HTERT RPE-1 (cell line): ENCODE measurements around the gene GARNL3.

Source experiments
- in situ Hi-C: fragments of 300-500 bp; cut with MboI; formaldehyde crosslinking; loops from 4 replicates; pipeline ENCODE4 v1.14.3; 2020; ENCODE audit warnings: low sequenced_read_pairs

GARNL3 gene

GRCh38 chr9:127370672-127371648 is 106.4 kb downstream of the GARNL3 start:
- in situ Hi-C loops = no loop called here

GRCh38 chr9:127380479-127380878 is 115.9 kb downstream of the GARNL3 start:
- in situ Hi-C loops = no loop called here

- in situ Hi-C loops = no loop called here
These were observed 118.0 kb downstream of the GARNL3 start for GRCh38 chr9:127382541-127382940.

DNA sequence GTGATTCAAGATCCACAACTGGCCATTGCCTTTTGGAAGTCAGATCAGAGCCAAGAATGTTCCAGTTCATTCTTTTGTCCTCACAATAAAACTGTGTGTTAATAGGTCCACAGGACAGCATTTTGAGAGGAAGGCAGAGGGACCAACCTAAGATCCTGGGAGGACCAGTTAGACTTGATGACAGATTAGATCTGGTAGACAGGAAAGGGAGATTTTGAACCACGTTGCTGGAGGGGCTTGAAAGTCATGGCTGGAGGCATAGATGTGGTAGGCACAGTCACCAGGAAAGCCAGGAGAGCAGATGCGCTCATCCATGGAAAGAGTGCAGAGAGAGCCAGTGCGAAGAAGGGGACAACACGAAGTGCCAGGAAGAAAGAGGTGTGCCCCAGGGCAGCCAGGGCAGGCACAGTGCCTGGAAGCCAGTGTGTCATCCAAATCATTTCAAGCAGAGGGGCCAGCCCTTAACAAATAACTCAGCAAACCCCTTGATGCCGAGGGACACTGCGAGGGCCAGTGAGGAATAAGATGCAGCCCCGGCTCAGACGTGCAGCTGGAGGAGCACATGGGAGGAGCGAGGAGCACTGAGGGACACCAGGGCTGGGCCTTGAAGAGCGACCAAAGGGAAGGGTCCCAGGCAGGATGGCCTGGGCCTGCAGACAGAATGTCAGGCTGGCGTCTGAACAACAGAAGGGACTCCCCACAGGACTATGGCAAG is 119.6 kb downstream of the GARNL3 start:
- in situ Hi-C loops = no loop called here

DNA sequence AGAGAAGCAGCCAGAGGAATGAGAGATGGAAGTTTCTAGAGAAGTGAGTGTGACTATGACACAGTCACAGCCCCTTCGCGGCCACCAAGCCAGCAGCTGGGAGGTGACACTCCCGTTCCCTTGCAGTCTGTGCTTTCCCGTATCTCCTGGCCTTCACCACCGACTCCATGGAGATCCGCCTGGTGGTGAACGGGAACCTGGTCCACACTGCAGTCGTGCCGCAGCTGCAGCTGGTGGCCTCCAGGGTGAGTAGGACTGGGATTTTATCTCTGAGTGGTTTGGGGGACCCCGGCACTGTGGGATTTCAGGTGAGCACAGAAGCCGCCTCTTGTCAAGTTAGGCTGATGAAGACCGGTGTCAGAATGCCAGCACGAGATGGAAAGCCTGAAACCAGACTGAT is 120.3 kb downstream of the GARNL3 start:
- in situ Hi-C loops = no loop called here

DNA sequence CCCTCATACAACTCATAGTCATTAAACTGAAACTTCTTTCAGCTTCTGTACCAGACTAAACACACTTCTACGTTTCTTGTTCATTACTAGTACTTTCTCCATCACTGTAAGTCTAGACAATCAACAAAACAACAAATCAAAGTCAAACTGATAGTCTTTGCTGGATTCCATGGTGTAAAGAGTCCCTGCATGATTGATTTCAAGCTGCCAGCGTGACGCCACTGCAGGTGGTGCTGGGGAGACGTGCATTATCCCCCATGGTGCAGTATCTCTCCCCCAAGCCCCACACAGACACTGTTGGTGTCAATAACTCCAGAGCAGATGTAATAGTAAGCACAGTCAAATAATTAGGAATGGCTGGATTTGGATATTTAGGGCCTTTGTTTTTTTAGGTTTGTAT is 121.7 kb downstream of the GARNL3 start:
- in situ Hi-C loops = no loop called here

GRCh38 chr9:127386981-127387380 is 122.4 kb downstream of the GARNL3 start:
- in situ Hi-C loops = no loop called here

- in situ Hi-C loops = no loop called here
These were observed 123.7 kb downstream of the GARNL3 start for GRCh38 chr9:127388037-127388855.

DNA sequence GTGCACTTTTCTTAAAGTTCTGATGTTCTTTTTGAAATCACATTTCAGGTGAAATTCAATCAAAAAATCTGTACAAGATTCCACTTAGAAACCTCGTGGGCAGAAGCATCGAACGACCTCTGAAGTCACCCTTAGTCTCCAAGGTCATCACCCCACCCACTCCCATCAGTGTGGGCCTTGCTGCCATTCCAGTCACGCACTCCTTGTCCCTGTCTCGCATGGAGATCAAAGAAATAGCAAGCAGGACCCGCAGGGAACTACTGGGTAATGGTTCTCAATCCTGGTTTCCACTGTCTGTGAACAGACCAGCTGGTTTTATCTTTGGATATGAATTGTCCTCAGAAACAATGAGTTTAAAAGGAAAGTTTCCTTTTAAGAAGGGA is 124.3 kb downstream of the GARNL3 start:
- in situ Hi-C loops = no loop called here

DNA sequence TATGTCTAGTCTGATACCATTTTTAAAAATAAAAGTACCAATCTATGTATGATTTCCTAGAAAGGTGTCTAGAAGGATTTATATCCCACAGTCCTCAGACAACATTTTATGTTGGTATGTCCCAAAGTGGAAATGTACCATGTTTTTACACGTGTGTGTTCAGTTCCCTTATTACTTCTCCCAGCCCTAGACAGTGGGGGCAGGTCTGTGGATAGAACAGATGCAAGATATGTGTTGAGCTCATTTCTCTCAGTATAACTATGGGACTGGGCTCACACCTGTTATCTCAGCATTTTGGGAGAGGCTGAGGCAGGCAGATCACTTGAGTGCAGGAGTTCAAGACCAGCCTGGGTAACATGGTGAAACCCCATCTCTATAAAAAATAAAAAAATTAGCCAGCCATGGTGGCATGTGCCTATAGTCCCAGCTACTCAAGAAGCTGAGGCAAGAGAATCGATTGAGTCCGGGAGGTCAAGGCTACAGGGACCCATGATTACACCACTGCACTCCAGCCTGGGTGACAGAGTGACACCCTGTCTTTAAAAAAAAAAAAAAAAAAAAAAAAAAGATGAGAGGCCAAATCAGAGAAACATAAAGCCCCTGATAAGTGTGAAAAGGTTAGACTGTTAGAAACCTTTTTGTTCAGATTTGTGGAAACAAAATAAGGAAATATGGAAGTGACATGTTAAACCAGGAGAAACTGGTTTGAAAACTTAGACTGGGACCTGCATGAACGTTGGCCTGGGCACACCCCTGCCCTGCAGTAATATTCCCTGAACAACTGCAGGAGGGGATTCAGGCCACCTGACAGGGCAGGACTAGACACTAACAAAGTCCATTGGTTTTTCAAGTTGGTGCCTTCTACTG is 125.0 kb downstream of the GARNL3 start:
- in situ Hi-C loops = no loop called here

DNA sequence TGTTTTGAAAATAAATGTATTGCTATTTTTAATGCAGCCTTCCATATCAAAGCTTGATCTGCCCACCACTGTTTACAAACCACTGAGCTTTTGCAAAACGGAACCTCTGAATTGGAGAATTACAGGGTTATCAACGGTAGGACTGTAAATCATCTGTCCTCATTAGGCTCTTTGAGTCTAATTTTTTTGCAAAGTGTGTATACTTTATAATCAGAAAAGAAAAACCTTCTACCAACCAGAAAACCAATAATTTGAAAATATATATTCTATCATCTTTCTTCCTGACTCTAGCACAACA is 125.6 kb downstream of the GARNL3 start:
- in situ Hi-C loops = no loop called here

DNA sequence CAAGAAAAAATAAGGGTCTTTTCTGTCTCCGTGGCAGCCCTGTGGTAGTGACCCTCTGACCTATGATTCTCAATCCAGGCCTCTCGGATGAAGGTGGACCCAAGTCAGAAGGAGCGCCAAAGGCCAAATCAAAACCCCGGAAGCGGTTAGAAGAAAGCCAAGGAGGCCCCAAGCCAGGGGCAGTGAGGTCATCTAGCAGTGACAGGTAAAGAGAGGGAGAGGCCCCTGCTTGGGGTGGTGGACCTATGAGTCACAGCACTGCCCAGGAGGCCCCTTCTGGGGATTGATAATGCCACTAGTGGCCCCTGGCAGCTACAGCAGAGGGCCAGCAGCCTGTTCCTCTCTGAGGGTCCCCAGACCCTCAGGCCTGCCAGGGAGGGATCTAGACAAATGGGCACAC is 126.0 kb downstream of the GARNL3 start:
- in situ Hi-C loops = no loop called here

GRCh38 chr9:127392166-127392565 is 127.6 kb downstream of the GARNL3 start:
- in situ Hi-C loops = no loop called here

DNA sequence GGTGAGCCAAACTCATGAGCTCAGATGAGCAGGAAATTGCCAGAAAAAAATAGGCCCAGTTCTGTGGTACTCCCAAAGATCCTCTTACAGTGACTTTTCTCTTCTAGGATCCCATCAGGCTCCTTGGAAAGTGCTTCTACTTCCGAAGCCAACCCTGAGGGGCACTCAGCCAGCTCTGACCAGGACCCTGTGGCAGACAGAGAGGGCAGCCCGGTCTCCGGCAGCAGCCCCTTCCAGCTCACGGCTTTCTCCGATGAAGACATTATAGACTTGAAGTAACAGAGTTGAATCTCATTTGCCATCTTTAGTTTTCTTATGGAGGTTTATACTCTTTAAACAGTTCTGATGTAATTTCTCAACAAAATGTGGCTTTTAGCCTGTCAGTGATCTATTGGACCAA is 128.4 kb downstream of the GARNL3 start:
- in situ Hi-C loops = no loop called here

- in situ Hi-C loops = no loop called here
These were observed 129.1 kb downstream of the GARNL3 start for GRCh38 chr9:127393645-127394044.

- in situ Hi-C loops = no loop called here
These were observed 131.1 kb downstream of the GARNL3 start for GRCh38 chr9:127395497-127396252.

DNA sequence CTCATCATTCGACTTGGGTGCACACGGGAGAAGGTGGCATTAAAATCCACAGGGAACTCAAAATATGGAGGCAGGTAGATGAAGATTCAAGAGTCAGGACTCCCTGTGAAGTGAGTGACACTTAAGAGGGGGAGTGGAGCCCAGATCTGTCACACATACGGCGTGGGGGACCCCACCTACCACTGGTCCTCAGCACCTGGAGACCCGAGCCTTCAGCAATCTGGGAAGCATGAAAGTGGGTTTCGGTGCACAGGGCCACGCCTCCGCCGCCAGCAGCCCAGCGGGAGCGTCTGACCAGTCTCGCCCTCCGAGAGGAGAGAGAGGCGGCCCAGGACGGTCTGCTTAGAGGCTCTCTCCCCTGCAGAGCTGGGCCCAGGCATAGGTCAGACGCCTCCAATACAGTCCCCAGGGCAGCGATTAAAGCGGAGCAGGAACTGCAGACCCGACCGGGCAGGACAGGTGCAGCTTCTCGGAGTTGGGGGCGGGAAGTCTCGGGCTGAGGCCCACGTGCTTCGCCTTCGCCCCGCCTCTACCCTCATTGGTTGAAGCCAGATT is 131.8 kb downstream of the GARNL3 start:
- in situ Hi-C loops = no loop called here

GRCh38 chr9:127396808-127397645 is 132.5 kb downstream of the GARNL3 start, which contains the start of gene SLC2A8:
SLC2A8 (plus strand) TSS chr9:127397169; CDS start chr9:127397231, 62 bp downstream.
- in situ Hi-C loops = no loop called here
